Activated T-cell treated with anti-CD3 and anti-CD28 coated beads, Interleukin-2, amount 50 U/mL, for 72 hours (primary cell): ENCODE data around the gene EDEM1. TPM values are rescaled to one million over a fixed set of nuclear protein-coding genes. Genes with fewer than 3 reads are reported as not detected.

Experiments used
- ATAC-seq, 2 donors: fragments of 150-1000 bp; cut with Tn5 transposase; replicated peaks in 1 of 2; 2 replicates each; pipeline ENCODE4 v1.10.0; 2021; ENCODE audit warnings: moderate library complexity in 2 of 2, mild to moderate bottlenecking in 1 of 2
- DNase-seq, 2 donors: peaks; one replicate each; pipeline ENCODE4 v3.0.0; 2021 to 2022; ENCODE audit warnings: mixed read lengths in 1 of 2
- H3K27ac Mint-ChIP-seq: one replicate; pipeline ENCODE4 v1.8.0; 2022; ENCODE audit warnings: mild to moderate bottlenecking, moderate library complexity, mixed read lengths
- H3K27me3 Mint-ChIP-seq: one replicate; pipeline ENCODE4 v1.8.0; 2022; ENCODE audit warnings: low read depth, mixed read lengths
- H3K36me3 Mint-ChIP-seq, 2 donors: one replicate each; pipeline ENCODE4 v1.8.0; 2022; ENCODE audit warnings: mixed read lengths in 2 of 2, mild to moderate bottlenecking in 1 of 2; ENCODE audit not compliant: insufficient read depth in 2 of 2
- H3K4me1 Mint-ChIP-seq: one replicate; pipeline ENCODE4 v1.8.0; 2022; ENCODE audit warnings: low read depth, mixed read lengths
- H3K4me3 Mint-ChIP-seq, 2 donors: one replicate each; pipeline ENCODE4 v1.8.0; 2022; ENCODE audit warnings: mild to moderate bottlenecking in 2 of 2, mixed read lengths in 2 of 2, moderate library complexity in 2 of 2
- H3K9me3 Mint-ChIP-seq, 2 donors: one replicate each; pipeline ENCODE4 v1.8.0; 2022; ENCODE audit warnings: mixed read lengths in 2 of 2
- total RNA-seq, 2 donors: library from RNA; stranded (reverse); gene quantifications; one replicate each; pipeline ENCODE4 v1.2.3, GENCODE V29; 2022

EDEM1 gene
- total RNA-seq, 2 donors from 2014 or later: 225 to 272 TPM

DNA sequence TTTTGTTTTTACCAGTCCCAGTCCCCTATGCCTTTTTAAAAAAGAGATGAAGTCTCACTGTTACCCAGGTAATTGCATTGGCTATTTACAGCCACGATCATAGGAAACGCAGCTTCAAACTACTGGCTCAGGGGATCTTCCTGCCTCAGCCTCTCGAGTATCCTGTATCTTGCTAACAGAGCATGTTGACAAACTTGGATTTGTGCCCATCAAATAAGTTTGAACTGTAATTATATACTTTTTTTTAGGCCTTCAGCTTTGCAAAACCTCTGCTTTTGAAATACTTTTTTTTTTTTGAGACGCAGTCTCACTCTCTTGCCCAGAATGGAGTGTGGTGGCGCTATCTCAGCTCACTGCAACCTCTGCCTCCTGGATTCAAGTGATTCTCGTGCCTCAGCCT, 3.0 kb upstream of the EDEM1 start:
- Mint-ChIP-seq H3K4me1 (peaks cover 12% of the 10 kb centered on the region), H3K4me3 (no peak overlapping the region), H3K27me3 (no peaks in the 10 kb centered on the region), H3K9me3 (no peaks in the 10 kb centered on the region), H3K27ac (no peak overlapping the region), H3K36me3 (peaks cover 8 to 13% of the 10 kb centered on the region in 2 donors)
- ATAC-seq: no peak
- DNase-seq: no peak

DNA sequence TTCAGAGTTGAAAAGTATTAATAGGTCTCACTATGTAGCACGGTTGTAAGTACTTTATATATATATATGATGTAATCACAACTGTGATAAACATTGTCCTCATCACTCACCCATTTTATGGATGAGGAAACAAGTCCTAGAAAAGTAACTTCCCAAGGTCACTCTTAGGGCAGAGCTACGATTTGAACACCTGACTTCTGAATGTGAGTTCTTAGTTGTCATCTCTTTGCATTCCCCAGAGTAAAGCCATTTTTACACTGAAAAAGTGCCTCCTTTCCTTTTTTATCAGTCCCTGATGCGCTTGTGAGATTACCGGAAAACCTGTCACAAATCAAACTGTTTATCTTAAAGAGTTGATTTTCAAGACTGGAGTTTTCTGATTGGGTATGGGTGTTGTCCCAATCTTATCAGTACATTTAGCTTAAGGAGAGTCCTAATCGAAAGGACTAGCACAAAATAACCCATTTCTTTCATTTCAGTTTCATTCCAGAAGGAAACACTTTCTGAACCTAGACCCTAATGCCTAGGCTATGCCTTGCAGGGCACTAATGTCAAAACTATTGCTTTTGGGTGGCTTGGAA, 2.3 kb upstream of the EDEM1 start:
- Mint-ChIP-seq H3K27ac (no peak overlapping the region), H3K27me3 (no peaks in the 10 kb centered on the region)
- DNase-seq: no peak

DNA sequence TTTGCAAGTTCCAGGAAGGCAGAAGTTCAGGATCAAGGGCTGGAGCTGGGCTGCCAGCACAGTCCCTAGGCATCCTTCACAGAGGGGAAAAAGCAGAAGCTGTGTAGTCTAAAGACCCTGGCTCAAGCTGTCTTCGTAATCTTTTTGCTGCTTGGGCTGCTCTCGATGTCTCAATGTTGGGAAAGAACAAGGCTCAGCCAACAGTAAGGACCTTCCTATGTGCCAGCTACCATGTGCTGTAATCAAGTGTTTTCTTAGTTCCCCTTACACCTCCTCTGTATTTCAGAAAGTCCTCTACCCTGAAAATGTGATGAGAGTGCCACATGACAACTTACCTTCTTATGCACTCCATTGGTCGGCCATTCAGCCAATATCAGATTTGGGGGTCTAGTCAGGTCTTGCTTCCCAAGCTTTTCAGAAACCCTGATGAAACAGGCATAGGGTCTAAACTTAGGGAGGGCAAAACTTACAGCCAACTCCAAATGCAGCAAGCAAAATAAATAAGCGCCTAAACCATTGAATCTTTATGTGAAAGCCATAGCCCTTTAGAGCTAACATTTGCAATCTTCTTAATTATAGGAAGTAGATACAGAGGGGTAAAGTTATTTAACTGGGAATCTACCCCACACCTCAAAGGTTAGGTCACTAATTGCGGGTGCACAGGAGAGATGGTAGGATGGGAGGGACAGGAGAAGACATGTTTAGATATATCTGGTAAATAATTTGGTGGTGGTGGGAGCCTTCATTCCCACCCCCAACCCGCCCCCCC, 1.2 kb upstream of the EDEM1 start:
- DNase-seq: no peak
- no peak for ATAC-seq
- Mint-ChIP-seq H3K27me3 (no peaks in the 10 kb centered on the region), H3K4me1 (peaks cover 19% of the 10 kb centered on the region), H3K4me3 (peak overlapping the region; percentile 95 to 99), H3K36me3 (peaks cover 15 to 22% of the 10 kb centered on the region in 2 donors), H3K9me3 (no peaks in the 10 kb centered on the region), H3K27ac (peak overlapping the region; percentile 69)

More for the DNA sequence above, 2.3 kb upstream of the EDEM1 start:
- no peaks in the 10 kb centered on the region for H3K9me3 Mint-ChIP-seq
- no peak overlapping the region for H3K4me3 Mint-ChIP-seq
- no peak for ATAC-seq
- peaks cover 13% of the 10 kb centered on the region for H3K4me1 Mint-ChIP-seq
- H3K36me3 Mint-ChIP-seq: peaks cover 11 to 20% of the 10 kb centered on the region in 2 donors

DNA sequence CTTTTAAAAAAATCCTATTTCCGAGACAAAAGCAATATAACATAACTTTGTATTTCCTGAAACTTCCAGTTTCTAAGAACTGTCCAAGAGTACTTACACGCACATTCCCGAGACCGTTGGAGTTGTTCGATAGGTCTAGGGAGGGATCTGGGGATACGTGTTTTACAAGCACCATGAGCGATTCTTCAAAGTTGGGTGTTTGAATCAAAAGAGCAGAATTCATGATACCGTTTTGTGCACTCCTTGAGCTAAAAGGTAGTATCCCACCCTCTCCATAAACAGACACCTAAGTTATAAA, 700 bp upstream of the EDEM1 start:
- H3K27ac Mint-ChIP-seq: peak overlapping the region; percentile 94
- H3K9me3 Mint-ChIP-seq: no peaks in the 10 kb centered on the region
- peak overlapping the region; percentile 95 to 99 for H3K4me3 Mint-ChIP-seq
- ATAC-seq: no peak
- no peak for DNase-seq
- peaks cover 24% of the 10 kb centered on the region for H3K4me1 Mint-ChIP-seq
- H3K27me3 Mint-ChIP-seq: no peaks in the 10 kb centered on the region
- H3K36me3 Mint-ChIP-seq: peaks cover 15 to 26% of the 10 kb centered on the region in 2 donors

DNA sequence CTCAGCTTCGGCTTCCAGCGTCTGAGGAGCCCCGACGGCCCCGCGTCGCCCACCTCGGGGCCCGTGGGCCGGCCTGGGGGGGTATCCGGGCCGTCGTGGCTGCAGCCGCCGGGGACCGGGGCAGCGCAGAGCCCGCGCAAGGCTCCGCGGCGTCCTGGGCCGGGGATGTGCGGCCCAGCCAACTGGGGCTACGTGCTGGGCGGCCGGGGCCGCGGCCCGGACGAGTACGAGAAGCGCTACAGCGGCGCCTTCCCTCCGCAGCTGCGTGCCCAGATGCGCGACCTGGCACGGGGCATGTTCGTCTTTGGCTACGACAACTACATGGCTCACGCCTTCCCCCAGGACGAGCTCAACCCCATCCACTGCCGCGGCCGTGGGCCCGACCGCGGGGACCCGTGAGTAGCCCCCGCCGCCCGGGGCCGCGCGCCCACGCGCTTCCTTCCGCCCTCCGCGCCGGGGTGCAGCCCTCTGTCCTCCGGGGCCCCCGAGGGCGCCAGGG, 462 bp downstream of the EDEM1 start:
- peak; percentile 75 to 80 for DNase-seq
- peak; percentile 49 for ATAC-seq
- Mint-ChIP-seq H3K27me3 (no peaks in the 10 kb centered on the region), H3K4me3 (peak overlapping the region; percentile 97 to 99), H3K4me1 (peaks cover 36% of the 10 kb centered on the region), H3K27ac (peak overlapping the region; percentile 95), H3K9me3 (no peaks in the 10 kb centered on the region), H3K36me3 (peaks cover 19 to 37% of the 10 kb centered on the region in 2 donors)

DNA sequence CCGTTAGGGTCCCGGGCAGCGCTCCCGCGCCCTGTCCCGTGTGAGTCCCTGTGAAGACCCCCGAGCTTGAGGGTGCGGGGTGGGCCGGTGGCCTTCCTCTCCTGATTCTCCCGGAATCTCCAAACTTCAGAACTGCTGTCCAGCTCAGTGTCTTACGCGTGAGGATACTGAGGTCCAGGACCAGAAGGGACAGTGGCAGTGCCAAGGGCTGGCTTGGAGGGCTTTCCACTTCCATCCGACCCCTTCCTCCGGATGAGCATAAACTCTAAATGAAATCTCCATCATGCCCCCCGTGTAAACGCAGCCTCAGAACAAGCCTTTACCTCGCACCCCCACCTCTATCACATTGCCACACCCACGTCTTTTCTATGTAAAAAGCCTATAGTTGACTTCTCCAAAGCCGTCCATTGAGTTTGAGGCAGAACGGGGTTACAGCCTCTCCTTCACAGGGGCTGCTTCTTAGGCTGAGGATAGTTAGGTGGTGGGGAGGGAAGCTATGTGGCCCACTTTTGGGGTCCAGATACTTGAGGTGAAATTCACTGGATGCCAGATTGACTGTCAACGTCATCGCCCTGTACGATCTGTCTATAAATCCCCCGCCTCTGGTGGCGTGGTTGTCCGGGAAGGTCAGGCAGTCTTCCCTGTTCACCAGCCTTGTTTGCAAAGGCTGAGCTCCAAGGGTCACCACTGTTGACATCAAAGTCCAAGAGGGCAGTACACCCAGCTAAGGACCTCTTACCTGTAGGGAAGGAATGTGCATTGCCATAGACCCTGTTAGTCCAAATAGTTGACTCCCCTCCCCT, 1.1 kb downstream of the EDEM1 start:
- peak; percentile 13 to 30 for ATAC-seq
- Mint-ChIP-seq H3K27me3 (no peaks in the 10 kb centered on the region), H3K36me3 (peaks cover 20 to 39% of the 10 kb centered on the region in 2 donors)

DNA sequence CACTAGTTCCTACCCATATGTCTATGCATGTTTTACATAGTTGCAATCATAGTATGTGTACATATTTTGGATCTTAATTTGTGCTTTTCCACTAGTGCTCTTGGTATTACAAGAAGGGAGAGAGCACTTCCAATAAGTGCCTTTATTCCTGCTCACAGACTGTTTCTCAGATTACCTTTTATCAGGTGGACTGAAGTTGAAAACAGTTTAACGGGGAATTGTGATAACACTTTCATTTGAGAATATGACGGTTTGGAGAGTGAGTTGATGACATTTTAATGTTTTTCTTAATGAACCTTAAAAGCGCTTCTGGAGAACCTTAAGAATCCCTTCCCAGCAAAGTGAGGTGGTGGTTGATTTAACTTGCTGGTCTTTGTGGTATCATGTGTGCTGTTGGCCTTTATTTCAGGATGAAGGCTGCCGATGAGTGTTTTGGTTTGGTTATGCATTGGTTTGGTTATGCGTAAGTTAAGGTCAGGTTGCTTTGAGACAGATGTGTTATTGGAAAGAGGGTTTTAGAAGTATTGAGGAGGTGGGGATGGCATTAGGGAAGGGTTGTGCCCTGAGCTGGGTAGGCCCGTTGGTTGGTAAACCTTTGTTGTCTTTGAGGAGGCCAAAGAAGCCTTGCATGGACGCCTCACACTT, 2.8 kb downstream of the EDEM1 start:
- H3K9me3 Mint-ChIP-seq: no peaks in the 10 kb centered on the region
- H3K27me3 Mint-ChIP-seq: no peaks in the 10 kb centered on the region
- peaks cover 29 to 54% of the 10 kb centered on the region in 2 donors for H3K36me3 Mint-ChIP-seq
- H3K4me3 Mint-ChIP-seq: peak overlapping the region; percentile 97 to 99
- peak; percentile 4 to 9 for ATAC-seq
- peak overlapping the region; percentile 99 for H3K27ac Mint-ChIP-seq
- DNase-seq: peak; percentile 52 to 53
- peaks cover 59% of the 10 kb centered on the region for H3K4me1 Mint-ChIP-seq

More for the DNA sequence above, 1.1 kb downstream of the EDEM1 start:
- H3K27ac Mint-ChIP-seq: peak overlapping the region; percentile 95
- H3K9me3 Mint-ChIP-seq: no peaks in the 10 kb centered on the region
- peak overlapping the region; percentile 97 to 99 for H3K4me3 Mint-ChIP-seq
- peaks cover 42% of the 10 kb centered on the region for H3K4me1 Mint-ChIP-seq
- DNase-seq: peak; percentile 60 to 72

DNA sequence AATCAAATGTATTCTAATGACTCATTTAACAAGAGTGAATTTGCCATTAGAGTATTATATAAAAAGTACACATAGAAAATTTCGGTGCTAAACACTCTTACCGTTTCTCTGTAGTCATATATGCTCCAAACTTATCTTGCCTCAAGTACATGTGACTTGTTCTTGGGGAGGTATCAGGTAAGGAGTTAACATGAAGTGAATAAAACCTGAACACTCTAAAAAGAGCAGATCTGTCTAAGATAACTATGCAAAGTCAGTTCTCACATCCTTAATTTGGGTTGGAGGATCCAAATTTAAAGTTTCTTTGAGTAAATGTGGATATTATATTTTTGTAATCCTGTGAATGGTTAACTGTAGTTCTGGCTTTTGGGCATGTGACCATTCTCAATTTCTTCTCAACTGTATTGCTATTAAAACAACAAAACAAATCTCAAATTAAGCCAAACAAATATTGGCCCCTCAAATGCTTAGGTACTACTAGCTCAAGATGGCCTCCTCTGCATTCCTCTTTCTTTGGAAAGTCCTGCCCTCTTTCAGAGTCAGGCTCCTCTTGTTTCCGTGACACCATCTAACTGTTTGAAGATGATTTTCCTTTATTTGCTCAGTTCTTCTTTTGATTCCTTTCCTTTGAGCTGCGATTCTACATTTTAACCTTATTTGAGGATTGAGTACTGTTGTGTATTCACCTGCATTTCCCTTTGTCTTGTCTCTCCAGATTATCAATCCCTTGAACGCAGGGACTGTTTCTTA, 4.2 kb downstream of the EDEM1 start:
- Mint-ChIP-seq H3K4me1 (peaks cover 68% of the 10 kb centered on the region), H3K27me3 (no peaks in the 10 kb centered on the region), H3K4me3 (peak overlapping the region; percentile 83 to 88), H3K36me3 (peaks cover 33 to 66% of the 10 kb centered on the region in 2 donors), H3K27ac (peak overlapping the region; percentile 100), H3K9me3 (no peaks in the 10 kb centered on the region)
- DNase-seq: no peak
- ATAC-seq: no peak

DNA sequence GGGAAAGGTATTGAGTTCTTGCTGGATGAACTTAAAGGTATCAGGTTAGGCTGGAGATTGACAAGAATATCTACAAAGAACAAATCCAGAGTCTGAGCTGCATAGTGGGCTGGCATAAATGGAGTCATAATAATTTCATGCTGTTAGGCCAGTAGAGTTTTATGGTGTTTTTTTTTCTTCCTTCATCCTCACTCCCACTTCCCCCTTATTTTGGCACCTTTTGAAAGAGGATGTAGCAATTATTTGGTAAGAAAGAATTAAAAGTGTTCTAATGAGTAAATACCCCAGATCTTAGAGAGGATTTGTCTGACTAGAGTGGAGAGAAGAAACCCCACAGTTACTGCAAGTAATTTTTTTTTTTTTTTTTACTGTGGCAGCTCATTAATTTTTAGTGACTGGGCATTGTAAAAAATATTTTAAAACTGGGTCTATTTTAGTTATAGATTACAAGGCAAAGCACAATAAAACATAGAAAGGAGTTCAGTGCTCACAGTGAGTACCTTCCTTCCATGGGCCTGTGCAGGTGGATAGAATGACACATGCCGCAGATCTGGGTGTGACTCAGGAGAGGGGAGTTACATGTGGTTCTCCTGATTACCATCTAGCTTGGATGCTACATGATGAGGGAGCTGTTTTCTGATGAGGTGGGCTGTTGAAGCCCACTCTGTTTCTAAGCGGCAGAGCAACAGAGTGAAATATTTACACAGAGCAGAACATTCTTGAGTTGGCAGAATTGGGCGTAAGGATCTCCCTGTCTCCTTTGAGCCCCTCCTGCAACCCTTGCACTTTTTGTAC, 5.3 kb downstream of the EDEM1 start:
- Mint-ChIP-seq H3K4me3 (peak overlapping the region; percentile 83 to 88), H3K27ac (peak overlapping the region; percentile 100), H3K27me3 (no peaks in the 10 kb centered on the region), H3K4me1 (peaks cover 72% of the 10 kb centered on the region), H3K36me3 (peaks cover 42 to 75% of the 10 kb centered on the region in 2 donors), H3K9me3 (peaks cover 2 to 3% of the 10 kb centered on the region in 2 donors)
- DNase-seq (peak; percentile 57 to 73), ATAC-seq (peak; percentile 27)

DNA sequence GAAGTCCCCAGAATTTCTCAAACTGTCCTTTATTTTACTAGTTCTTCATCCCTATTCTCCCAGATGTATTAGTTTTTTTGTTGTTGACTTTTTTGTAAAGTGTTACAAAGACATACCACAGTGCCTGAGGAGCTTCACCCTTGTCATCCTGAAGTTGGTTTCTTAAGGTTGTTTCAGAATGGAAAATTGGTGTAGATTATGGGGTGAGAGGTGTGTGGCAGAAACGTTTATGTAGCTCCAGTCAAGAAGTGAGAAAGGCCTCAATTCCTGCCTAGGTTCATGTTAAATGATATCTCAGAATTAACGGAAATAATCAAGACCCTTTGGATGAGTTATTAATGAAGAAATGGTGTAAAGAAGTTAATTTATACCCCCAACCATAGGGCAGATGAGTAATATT, 6.8 kb downstream of the EDEM1 start:
- peaks cover 2 to 3% of the 10 kb centered on the region in 2 donors for H3K9me3 Mint-ChIP-seq
- peak in 1 of 2 donors; percentile 18 for ATAC-seq

DNA sequence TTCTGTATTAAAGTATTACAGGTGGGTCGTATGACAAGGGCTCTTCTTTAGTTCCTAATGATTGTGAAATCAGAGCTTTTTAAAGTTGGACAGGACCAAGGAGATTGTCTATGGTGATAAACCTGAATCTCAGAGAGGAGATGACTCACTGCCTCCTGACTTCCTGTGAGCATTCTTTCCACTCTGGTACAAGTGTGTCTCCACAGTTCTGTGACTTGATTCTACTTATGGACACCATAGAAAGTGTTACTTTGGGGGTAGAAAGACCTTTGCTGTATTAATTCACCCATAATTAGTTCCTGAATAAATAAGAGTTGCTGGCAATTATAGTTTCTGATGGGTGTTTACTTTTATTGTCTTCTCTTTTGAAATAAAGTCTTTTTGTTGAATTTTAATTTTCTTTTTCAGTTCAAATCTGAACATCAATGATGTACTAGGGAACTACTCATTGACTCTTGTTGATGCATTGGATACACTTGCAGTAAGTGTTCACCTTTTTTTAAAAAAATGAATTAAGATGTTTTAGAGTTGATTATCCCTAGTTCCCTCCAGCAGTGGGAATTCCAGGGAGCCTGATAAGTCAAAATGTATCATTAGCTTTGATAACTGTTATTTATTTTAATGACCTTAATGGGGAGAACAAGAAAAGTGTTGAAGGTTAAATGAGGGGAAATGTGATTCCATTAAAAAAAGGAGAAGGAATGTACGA, 7.4 kb downstream of the EDEM1 start:
- Mint-ChIP-seq H3K4me1 (peaks cover 94% of the 10 kb centered on the region), H3K36me3 (peaks cover 42 to 78% of the 10 kb centered on the region in 2 donors), H3K27ac (peak overlapping the region; percentile 100), H3K4me3 (peak overlapping the region; percentile 83 to 91), H3K27me3 (no peaks in the 10 kb centered on the region), H3K9me3 (peaks cover 2 to 3% of the 10 kb centered on the region in 2 donors)
- ATAC-seq (peak; percentile 45 to 47), DNase-seq (peak; percentile 47 to 55)

More for the DNA sequence above, 6.8 kb downstream of the EDEM1 start:
- H3K4me3 Mint-ChIP-seq: peak overlapping the region; percentile 83 to 91
- no peaks in the 10 kb centered on the region for H3K27me3 Mint-ChIP-seq
- H3K36me3 Mint-ChIP-seq: peaks cover 42 to 81% of the 10 kb centered on the region in 2 donors
- peaks cover 88% of the 10 kb centered on the region for H3K4me1 Mint-ChIP-seq
- DNase-seq: no peak
- peak overlapping the region; percentile 100 for H3K27ac Mint-ChIP-seq
